ENCODE results near the gene C3orf80.

DNA sequence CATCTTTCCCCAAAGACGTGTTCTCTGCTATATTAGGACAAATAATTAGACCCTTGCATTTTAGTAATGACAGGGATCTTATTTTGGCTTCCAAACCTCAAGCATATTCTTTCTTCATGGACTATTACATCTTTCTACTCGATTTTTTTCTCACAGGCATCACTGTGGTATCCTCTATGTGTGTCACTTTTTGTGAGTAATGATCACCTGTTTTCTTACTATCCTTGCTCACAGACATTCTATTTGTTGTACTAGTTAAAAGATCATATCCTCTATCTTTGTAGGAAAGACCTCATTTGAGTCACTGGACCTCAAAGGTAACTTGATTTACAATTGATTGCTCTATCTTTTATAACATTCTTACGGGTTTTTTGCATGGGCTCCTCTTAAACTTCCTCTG, 6.8 kb downstream of the C3orf80 start:
- TF ChIP-seq, protein P1, sequence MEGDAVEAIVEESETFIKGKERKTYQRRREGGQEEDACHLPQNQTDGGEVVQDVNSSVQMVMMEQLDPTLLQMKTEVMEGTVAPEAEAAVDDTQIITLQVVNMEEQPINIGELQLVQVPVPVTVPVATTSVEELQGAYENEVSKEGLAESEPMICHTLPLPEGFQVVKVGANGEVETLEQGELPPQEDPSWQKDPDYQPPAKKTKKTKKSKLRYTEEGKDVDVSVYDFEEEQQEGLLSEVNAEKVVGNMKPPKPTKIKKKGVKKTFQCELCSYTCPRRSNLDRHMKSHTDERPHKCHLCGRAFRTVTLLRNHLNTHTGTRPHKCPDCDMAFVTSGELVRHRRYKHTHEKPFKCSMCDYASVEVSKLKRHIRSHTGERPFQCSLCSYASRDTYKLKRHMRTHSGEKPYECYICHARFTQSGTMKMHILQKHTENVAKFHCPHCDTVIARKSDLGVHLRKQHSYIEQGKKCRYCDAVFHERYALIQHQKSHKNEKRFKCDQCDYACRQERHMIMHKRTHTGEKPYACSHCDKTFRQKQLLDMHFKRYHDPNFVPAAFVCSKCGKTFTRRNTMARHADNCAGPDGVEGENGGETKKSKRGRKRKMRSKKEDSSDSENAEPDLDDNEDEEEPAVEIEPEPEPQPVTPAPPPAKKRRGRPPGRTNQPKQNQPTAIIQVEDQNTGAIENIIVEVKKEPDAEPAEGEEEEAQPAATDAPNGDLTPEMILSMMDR (IDR thresholded peaks at IDR 0.05): no peak
- no peak for TF ChIP-seq POLR2A (IDR thresholded peaks at IDR 0.05)

All from esophagus squamous epithelium (tissue), 4 donors.